HepG2 (cell line): ENCODE measurements around the gene CD48. TPM values are rescaled to one million over a fixed set of nuclear protein-coding genes. Genes with fewer than 3 reads are reported as not detected.
A peak's percentile ranks its signal among the peaks of the same experiment; 100 is the strongest.

Experiments used
- ATAC-seq: fragments of 200-7000 bp; cut with Tn5 transposase; 3 replicates; pipeline ENCODE4 v1.9.1; 2020; ENCODE audit warnings: mild to moderate bottlenecking, moderate library complexity
- BruUV-seq: library from RNA; stranded (reverse); fragments of 400-500 nt; replicated peaks from 2 replicates; lab custom pipeline; 2021; lab: Mats Ljungman, UMichigan
- CTCF ChIA-PET: fragments of 300-600 bp; formaldehyde crosslinking; extraction: SDS; loops from one replicate; lab custom pipeline; 2021; ENCODE audit warnings: low total read pairs, inconsistent platforms, low intra/inter-chr PET ratio; lab: Yijun Ruan, JAX
- POLR2A ChIA-PET: fragments of 350-600 bp; sonication (Branson Sonifier 250); formaldehyde crosslinking; loops from one replicate; lab custom pipeline; 2020; ENCODE audit warnings: antibody characterized with exemption, inconsistent platforms; lab: Yijun Ruan, JAX
- DNase-seq: peaks from one replicate; pipeline ENCODE4 v3.0.0-alpha.2; 2015; ENCODE audit warnings: low spot score
- FAIRE-seq: peaks from 3 replicates; lab custom pipeline; 2011; peaks lifted over from hg19 to GRCh38; lab: Jason Lieb, UNC
- H2AFZ ChIP-seq: one replicate; pipeline ENCODE4 v1.6.1; 2011; ENCODE audit warnings: low read length, inconsistent platforms
- H3K27ac ChIP-seq: fragments of 300-600 bp; 3 replicates; pipeline ENCODE4 v1.8.0; 2011; ENCODE audit warnings: mixed run types, mild to moderate bottlenecking, mixed read lengths, low read length, inconsistent platforms; ENCODE audit not compliant: insufficient read depth; ENCODE audit errors: extremely low read length
- H3K27me3 ChIP-seq, 2 experiments: fragments of 200-600 bp in 1 of 2; 2 replicates in 1 of 2; 3 replicates in 1 of 2; pipeline versions ENCODE4 v1.6.0 to v1.8.0; 2011; ENCODE audit warnings: low read length in 2 of 2, mild to moderate bottlenecking in 2 of 2, moderate library complexity in 2 of 2, inconsistent platforms in 1 of 2; ENCODE audit not compliant: insufficient read depth in 2 of 2, control insufficient read depth in 1 of 2
- H3K36me3 ChIP-seq, 2 experiments: fragments of 200-600 bp in 1 of 2; replicated peaks in 1 of 2; 2 replicates in 1 of 2; 3 replicates in 1 of 2; pipeline versions ENCODE4 v1.5.1 to v1.8.0; 2011; ENCODE audit warnings: low read length in 2 of 2, inconsistent platforms in 1 of 2; ENCODE audit not compliant: insufficient read depth in 2 of 2, control insufficient read depth in 1 of 2
- H3K4me1 ChIP-seq: 2 replicates; pipeline ENCODE4 v1.5.1; 2012; ENCODE audit warnings: low read length, inconsistent platforms; ENCODE audit not compliant: insufficient read depth
- H3K4me2 ChIP-seq: 2 replicates; pipeline ENCODE4 v1.6.0; 2011; ENCODE audit warnings: low read depth, low read length, inconsistent platforms
- H3K4me3 ChIP-seq, 3 experiments: fragments of 200-600 bp in 1 of 3; sonication (generic), shearing (Covaris generic) in 1 of 3; replicated peaks in 1 of 3; 2 replicates each; pipeline ENCODE4 v1.5.1; 2011 to 2016; ENCODE audit warnings: low read length in 3 of 3, inconsistent platforms in 2 of 3, low read depth in 2 of 3, mild to moderate bottlenecking in 2 of 3, control low read depth in 1 of 3, mixed read lengths in 1 of 3; ENCODE audit not compliant: insufficient read depth in 1 of 3
- H3K79me2 ChIP-seq: one replicate; pipeline ENCODE4 v1.6.1; 2011; ENCODE audit warnings: low read length, inconsistent platforms; ENCODE audit not compliant: insufficient read depth
- H3K9ac ChIP-seq: 2 replicates; pipeline ENCODE4 v1.6.0; 2011; ENCODE audit warnings: mild to moderate bottlenecking, low read depth, low read length, inconsistent platforms; ENCODE audit not compliant: insufficient read depth
- H3K9me3 ChIP-seq: 2 replicates; pipeline ENCODE4 v1.5.1; 2012; ENCODE audit warnings: mild to moderate bottlenecking, low read length
- H4K20me1 ChIP-seq: 2 replicates; pipeline ENCODE4 v1.6.0; 2011; ENCODE audit warnings: inconsistent platforms, mild to moderate bottlenecking, low read length, moderate library complexity; ENCODE audit not compliant: insufficient read depth
- ELF4 ChIP-seq: sonication (generic); formaldehyde crosslinking; IDR thresholded peaks from 2 replicates; pipeline ENCODE4 v1.5.0; 2020; ENCODE audit warnings: missing genetic modification reagents, mild to moderate bottlenecking, moderate library complexity, borderline replicate concordance
- HOXA7 ChIP-seq: sonication (generic); formaldehyde crosslinking; IDR thresholded peaks from 2 replicates; pipeline ENCODE4 v1.8.1; 2022; ENCODE audit warnings: mild to moderate bottlenecking, missing genetic modification reagents, moderate library complexity
- KDM5A ChIP-seq: fragments of 200-600 bp; sonication (generic); IDR thresholded peaks from 2 replicates; pipeline ENCODE4 v1.7.0; 2018; ENCODE audit warnings: antibody characterized with exemption, mild to moderate bottlenecking, low read length, borderline replicate concordance
- SP1 ChIP-seq, 2 experiments: fragments of 450-650 bp in 1 of 2; sonication (generic) in 1 of 2; formaldehyde crosslinking in 1 of 2; IDR thresholded peaks; 2 replicates each; pipeline versions ENCODE4 v1.4.0 to v1.6.1; 2016 to 2020; ENCODE audit warnings: missing genetic modification reagents in 1 of 2
- TRIM22 ChIP-seq: fragments of 450-650 bp; IDR thresholded peaks from 2 replicates; pipeline ENCODE4 v1.6.1; 2017
- ZFP90 ChIP-seq: sonication (generic); formaldehyde crosslinking; IDR thresholded peaks from 2 replicates; pipeline ENCODE4 v1.8.0; 2022; ENCODE audit warnings: missing genetic modification reagents, mild to moderate bottlenecking, inconsistent platforms, borderline replicate concordance
- ZNF629 ChIP-seq: sonication (generic); formaldehyde crosslinking; conservative IDR thresholded peaks from 2 replicates; pipeline ENCODE4 v1.5.0; 2020; ENCODE audit warnings: missing genetic modification reagents
- ZNF790 ChIP-seq: sonication (generic); formaldehyde crosslinking; IDR thresholded peaks from 2 replicates; pipeline ENCODE4 v1.8.0; 2022; ENCODE audit warnings: missing genetic modification reagents, mild to moderate bottlenecking, borderline replicate concordance
- WGBS: methylation state at CpG from one replicate; pipeline ENCODE4 v1.1.6; 2017; ENCODE audit warnings: low lambda C conversion rate; 5-methylcytosine and 5-hydroxymethylcytosine counted together
- in situ Hi-C: cut with HindIII; loops from 2 replicates; pipeline ENCODE4 v1.10.0; 2017; ENCODE audit warnings: low pct_unique_long_range_greater_than_20kb; ENCODE audit not compliant: extremely low pct_ligation_motif_present
- intact Hi-C: fragments of 100-400 bp; cut with micrococcal nuclease; formaldehyde crosslinking; loops from one replicate; pipeline ENCODE4 v1.10.0; 2022; ENCODE audit not compliant: unreplicated experiment
- polyA plus RNA-seq, 8 experiments: library from polyadenylated mRNA; depleted of rRNA in 3 of 8; stranded (reverse) in 7 of 8; unstranded in 1 of 8; fragments of >200 nt; fragmentation: Illumina TruSeq in 4 of 8; extraction: Trizol in 4 of 8; gene quantifications; 2 replicates each; pipeline versions ENCODE4 v1.2.1 to v1.2.3, GENCODE V29; 2011 to 2016; ENCODE audit warnings: low read depth in 4 of 8, missing spikeins in 1 of 8, mixed read lengths in 1 of 8; ENCODE audit not compliant: insufficient read depth in 1 of 8
- total RNA-seq, 5 experiments: library from RNA; depleted of rRNA; stranded (reverse); fragments of >200 nt; fragmentation: Illumina TruSeq; extraction: Trizol; gene quantifications; 2 replicates each; pipeline ENCODE4 v1.2.3, GENCODE V29; 2016; ENCODE audit warnings: low read depth in 1 of 5

CD48 gene
- total and polyA plus RNA-seq, 2 of the 13 experiments (the other 11 are each of a cell fraction or from before 2014, with no cell fraction given): not detected

GRCh38 chr1:160741612-160742348 is 30.2 kb upstream of the CD48 start:
- no peak for TF ChIP-seq ZNF790
- TF ChIP-seq, all 625 proteins: peak for 0
- 37% methylated on average over 5 of the region's 5 CpGs for WGBS
- Histone ChIP-seq H3K79me2 (no peaks in the 10 kb centered on the region), H4K20me1 (no peaks in the 10 kb centered on the region), H2AFZ (no peak overlapping the region), H3K9ac (no peak overlapping the region), H3K36me3 (no peaks in the 10 kb centered on the region), H3K27me3 (no peaks in the 10 kb centered on the region), H3K4me2 (no peak overlapping the region), H3K4me3 (no peak overlapping the region), H3K4me1 (no peaks in the 10 kb centered on the region), H3K9me3 (peaks cover 5% of the 10 kb centered on the region; the same call in 1 of the 2 replicates), H3K27ac (no peak overlapping the region)
- BruUV-seq: no TSS peak
- no peak for DNase-seq
- POLR2A ChIA-PET: no interaction called here
- no peak for ATAC-seq
- intact Hi-C loops (no loop called here), in situ Hi-C loops (no loop called here)
- CTCF ChIA-PET: no interaction called here
- no peak for FAIRE-seq

GRCh38 chr1:160741092-160741501 is 29.5 kb upstream of the CD48 start:
- no peaks in the 10 kb centered on the region for H3K4me1 ChIP-seq
- POLR2A ChIA-PET: no interaction called here
- in situ Hi-C loops: no loop called here

More at GRCh38 chr1:160741092-160741501, 29.5 kb upstream of the CD48 start:
- Histone ChIP-seq H4K20me1 (no peaks in the 10 kb centered on the region), H3K9ac (no peak overlapping the region), H2AFZ (no peak overlapping the region), H3K27me3 (no peaks in the 10 kb centered on the region), H3K36me3 (no peaks in the 10 kb centered on the region), H3K4me3 (no peak overlapping the region), H3K27ac (no peak overlapping the region), H3K4me2 (no peak overlapping the region), H3K79me2 (no peaks in the 10 kb centered on the region), H3K9me3 (peaks cover 7% of the 10 kb centered on the region; the same call in 1 of the 2 replicates)
- no TSS peak for BruUV-seq
- FAIRE-seq: no peak
- intact Hi-C loops: no loop called here
- TF ChIP-seq ZFP90 (CRISPR knock-in tag) (no peak), HOXA7 (CRISPR knock-in tag) (no peak), TRIM22 (no peak), ELF4 (no peak), SP1 (IDR thresholded peaks at IDR 0.05) (no peak), SP1 (CRISPR knock-in tag; IDR thresholded peaks at IDR 0.05) (no peak), KDM5A (no peak), ZNF629 (CRISPR knock-in tag) (peak; percentile 50)
- ATAC-seq: no peak
- CTCF ChIA-PET: no interaction called here
- WGBS: 26% methylated on average over 4 of the region's 4 CpGs
- no peak for DNase-seq
